ENCODE data around the gene CD99L2. TPM values are rescaled to one million over a fixed set of nuclear protein-coding genes. Genes with fewer than 3 reads are reported as not detected.

CD99L2 gene
- total and polyA plus RNA-seq, 2 of the 8 experiments (the other 6 are each of a cell fraction or from before 2014, with no cell fraction given), result 8.0 to 8.5 TPM

DNA sequence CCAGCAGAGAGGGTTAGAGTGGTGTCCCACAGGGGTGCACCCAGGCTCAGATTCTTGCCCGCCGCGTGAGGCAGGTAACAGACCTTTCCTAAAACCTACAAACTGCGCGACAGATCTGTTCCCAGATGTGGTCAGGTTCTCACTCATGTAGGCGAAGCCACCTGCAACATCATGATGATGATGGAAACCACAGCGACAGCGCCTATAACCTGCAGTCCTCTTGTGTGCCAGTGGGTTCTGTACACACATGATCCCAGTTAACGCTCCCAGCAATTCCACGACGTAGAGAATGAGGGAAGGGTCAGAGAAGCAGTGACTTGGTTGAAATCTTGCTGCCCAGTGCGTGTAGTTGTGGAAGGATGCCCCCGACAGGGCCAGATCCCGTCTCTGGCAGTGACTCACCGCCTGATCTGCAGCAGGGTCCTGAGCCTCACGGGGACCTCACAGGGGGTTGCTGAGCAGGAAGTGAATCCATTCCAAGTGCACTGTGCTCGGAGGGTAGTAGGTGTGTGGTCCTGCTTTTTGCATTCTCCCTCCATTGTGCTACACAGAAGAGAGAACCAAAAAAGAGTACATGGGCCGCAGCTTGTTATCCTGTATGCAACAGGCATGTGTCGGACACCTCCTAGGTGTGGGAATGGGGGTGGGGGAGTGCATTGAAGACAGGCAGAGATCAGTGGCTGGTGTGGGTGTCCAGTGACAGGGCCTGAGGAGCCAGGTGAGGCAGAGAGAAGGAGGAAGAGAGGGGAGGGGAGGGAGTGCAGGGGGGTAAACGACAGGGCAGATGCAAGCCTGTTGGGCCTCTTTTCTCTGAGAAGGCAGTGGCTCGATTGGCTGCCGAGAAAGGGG, 138.7 kb downstream of the CD99L2 start (continued):
- no peak for TF ChIP-seq PHF8 (conservative IDR thresholded peaks at IDR 0.05; ENCODE audit: low read depth, low read length)
- TF ChIP-seq, protein P1, sequence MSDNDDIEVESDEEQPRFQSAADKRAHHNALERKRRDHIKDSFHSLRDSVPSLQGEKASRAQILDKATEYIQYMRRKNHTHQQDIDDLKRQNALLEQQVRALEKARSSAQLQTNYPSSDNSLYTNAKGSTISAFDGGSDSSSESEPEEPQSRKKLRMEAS (IDR thresholded peaks at IDR 0.05), result no peak
